Measurements from ENCODE around the gene GSN.

The GSN gene

GRCh38 chr9:121305269-121305994, 37.5 kb downstream of the GSN start:
- no peak for DNase-seq

GRCh38 chr9:121307976-121308375, 40.0 kb downstream of the GSN start:
- DNase-seq = no peak

- no peak for DNase-seq
Measured at GRCh38 chr9:121308765-121309164, 40.8 kb downstream of the GSN start.

- DNase-seq = no peak
Measured at GRCh38 chr9:121309171-121309570, 41.2 kb downstream of the GSN start.

GRCh38 chr9:121309833-121310425, 42.0 kb downstream of the GSN start:
- no peak for DNase-seq

- DNase-seq = no peak
Measured at GRCh38 chr9:121310571-121310970, 42.6 kb downstream of the GSN start.

- DNase-seq = no peak
Measured at GRCh38 chr9:121312169-121312568, 44.2 kb downstream of the GSN start.

- DNase-seq = no peak
Measured at GRCh38 chr9:121313458-121314152, 45.6 kb downstream of the GSN start.

- DNase-seq = no peak
Measured at GRCh38 chr9:121316378-121316777, 48.4 kb downstream of the GSN start.

- DNase-seq = no peak
Measured at GRCh38 chr9:121316852-121317373, 49.0 kb downstream of the GSN start.

GRCh38 chr9:121317737-121318630, 50.0 kb downstream of the GSN start:
- no peak for DNase-seq

GRCh38 chr9:121318631-121319382, 50.8 kb downstream of the GSN start:
- no peak for DNase-seq

- DNase-seq = no peak
Measured at GRCh38 chr9:121319383-121319780, 51.4 kb downstream of the GSN start.

GRCh38 chr9:121321016-121321503, 53.1 kb downstream of the GSN start:
- no peak for DNase-seq

GRCh38 chr9:121322037-121322736, 54.2 kb downstream of the GSN start:
- no peak for DNase-seq

GRCh38 chr9:121322737-121323448, 54.9 kb downstream of the GSN start:
- no peak for DNase-seq

- DNase-seq = no peak
Measured at GRCh38 chr9:121323449-121324151, 55.6 kb downstream of the GSN start.

GRCh38 chr9:121324316-121324715, 56.4 kb downstream of the GSN start:
- no peak for DNase-seq

GRCh38 chr9:121324755-121325154, 56.8 kb downstream of the GSN start:
- no peak for DNase-seq

GRCh38 chr9:121325387-121325786, 57.4 kb downstream of the GSN start:
- no peak for DNase-seq

Measured in effector CD4-positive, alpha-beta T cell (primary cell).